ENCODE data around the gene EPHA1. TPM values are rescaled to one million over a fixed set of nuclear protein-coding genes. Genes with fewer than 3 reads are reported as not detected.

Gene EPHA1
- total and polyA plus RNA-seq, 12 donors, result 0.07 to 1.3 (median 0.46) TPM; not detected in 3

DNA sequence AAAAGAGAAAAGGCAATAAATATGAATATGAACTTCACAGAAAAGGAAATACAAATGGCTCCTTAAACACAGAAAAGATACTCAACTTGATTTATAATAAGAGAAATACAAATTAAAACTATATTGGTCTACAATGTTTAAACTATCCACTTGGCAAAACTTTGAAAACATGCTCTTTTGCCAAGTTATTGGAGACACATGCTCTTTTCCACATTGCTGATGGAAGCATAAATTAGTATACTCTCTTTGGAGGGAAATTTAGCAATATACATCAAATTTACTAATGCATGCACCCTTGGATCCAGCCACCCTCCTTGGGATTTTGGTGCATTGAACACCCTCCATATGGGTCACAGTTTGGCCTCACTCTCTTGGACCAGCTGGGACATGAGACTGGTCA is 42.5 kb upstream of the EPHA1 start:
- intact Hi-C loops (cut with DNase I), result no loop called here
- no peak for DNase-seq
- Histone ChIP-seq H3K4me1 (replicated peaks in 1 of 2) (no peaks in the 10 kb centered on the region), H3K27ac (no peak overlapping the region), H3K27me3 (peaks cover 13% of the 10 kb centered on the region), H3K36me3 (replicated peaks in 1 of 2) (no peaks in the 10 kb centered on the region), H3K4me3 (no peak overlapping the region), H3K9me3 (replicated peaks in 1 of 3) (no peaks in the 10 kb centered on the region)
- TF ChIP-seq POLR2A (IDR thresholded peaks at IDR 0.05), result no peak
- TF ChIP-seq, protein P1, sequence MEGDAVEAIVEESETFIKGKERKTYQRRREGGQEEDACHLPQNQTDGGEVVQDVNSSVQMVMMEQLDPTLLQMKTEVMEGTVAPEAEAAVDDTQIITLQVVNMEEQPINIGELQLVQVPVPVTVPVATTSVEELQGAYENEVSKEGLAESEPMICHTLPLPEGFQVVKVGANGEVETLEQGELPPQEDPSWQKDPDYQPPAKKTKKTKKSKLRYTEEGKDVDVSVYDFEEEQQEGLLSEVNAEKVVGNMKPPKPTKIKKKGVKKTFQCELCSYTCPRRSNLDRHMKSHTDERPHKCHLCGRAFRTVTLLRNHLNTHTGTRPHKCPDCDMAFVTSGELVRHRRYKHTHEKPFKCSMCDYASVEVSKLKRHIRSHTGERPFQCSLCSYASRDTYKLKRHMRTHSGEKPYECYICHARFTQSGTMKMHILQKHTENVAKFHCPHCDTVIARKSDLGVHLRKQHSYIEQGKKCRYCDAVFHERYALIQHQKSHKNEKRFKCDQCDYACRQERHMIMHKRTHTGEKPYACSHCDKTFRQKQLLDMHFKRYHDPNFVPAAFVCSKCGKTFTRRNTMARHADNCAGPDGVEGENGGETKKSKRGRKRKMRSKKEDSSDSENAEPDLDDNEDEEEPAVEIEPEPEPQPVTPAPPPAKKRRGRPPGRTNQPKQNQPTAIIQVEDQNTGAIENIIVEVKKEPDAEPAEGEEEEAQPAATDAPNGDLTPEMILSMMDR (IDR thresholded peaks at IDR 0.05), result no peak

DNA sequence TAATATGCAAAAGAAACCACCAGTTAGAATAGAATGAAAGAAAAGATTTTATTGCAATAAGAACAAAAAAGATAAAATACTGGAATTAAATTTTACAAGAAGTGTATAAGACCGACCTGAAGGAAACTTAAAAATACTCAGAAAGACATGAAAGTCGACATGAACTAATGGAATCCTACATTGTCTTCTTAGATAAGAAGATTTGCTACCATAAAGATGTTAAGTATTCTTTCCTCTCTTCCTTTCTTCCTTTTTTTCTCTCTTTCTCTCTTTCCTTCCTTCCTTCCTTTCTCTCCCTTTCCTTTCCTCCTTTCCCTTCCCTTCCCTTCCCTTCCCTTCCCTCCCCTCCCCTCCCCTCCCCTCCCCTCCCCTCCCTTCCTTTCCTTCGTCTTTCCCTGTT is 41.1 kb upstream of the EPHA1 start:
- no peak for DNase-seq
- H3K4me3 ChIP-seq, result no peak overlapping the region
- 70 to 87% (median 74%) methylated on average over 2 to 3 of the region's 3 CpGs for WGBS, 4 donors
- H3K27me3 ChIP-seq, result peaks cover 15% of the 10 kb centered on the region
- H3K27ac ChIP-seq, result no peak overlapping the region
- H3K36me3 ChIP-seq (replicated peaks in 1 of 2), result no peaks in the 10 kb centered on the region
- no peaks in the 10 kb centered on the region for H3K4me1 ChIP-seq (replicated peaks in 1 of 2)
- H3K9me3 ChIP-seq (replicated peaks in 1 of 3), result no peaks in the 10 kb centered on the region
- TF ChIP-seq, protein P1 (IDR thresholded peaks at IDR 0.05), result no peak
- no peak for TF ChIP-seq POLR2A (IDR thresholded peaks at IDR 0.05)
- intact Hi-C loops (cut with DNase I), result no loop called here

DNA sequence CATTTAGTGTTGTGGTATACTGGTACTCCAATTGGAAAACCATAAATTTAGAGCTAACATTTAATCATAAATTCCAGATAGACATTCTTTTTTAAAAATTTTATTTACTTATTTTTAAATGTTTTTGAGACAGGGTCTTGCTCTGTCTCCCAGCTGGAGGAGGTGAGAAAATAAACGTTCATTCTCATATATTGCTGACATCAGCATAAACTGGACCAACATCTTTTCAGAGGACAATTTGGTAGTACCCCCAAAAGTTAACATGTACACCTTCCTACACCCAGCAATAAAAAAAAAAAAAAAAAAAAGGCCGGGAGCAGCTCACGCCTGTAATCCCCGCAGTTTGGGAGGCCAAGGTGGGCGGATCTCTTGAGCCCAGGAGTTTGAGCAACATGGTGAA is 39.8 kb upstream of the EPHA1 start:
- no peak for DNase-seq
- Histone ChIP-seq H3K36me3 (replicated peaks in 1 of 2) (no peaks in the 10 kb centered on the region), H3K4me3 (no peak overlapping the region), H3K27me3 (peaks cover 15% of the 10 kb centered on the region), H3K9me3 (replicated peaks in 1 of 3) (no peaks in the 10 kb centered on the region), H3K4me1 (replicated peaks in 1 of 2) (no peaks in the 10 kb centered on the region), H3K27ac (no peak overlapping the region)
- intact Hi-C loops (cut with DNase I), result no loop called here
- TF ChIP-seq, protein P1 (IDR thresholded peaks at IDR 0.05), result no peak
- TF ChIP-seq POLR2A (IDR thresholded peaks at IDR 0.05), result no peak
- WGBS, 4 donors, result 84 to 88% (median 86%) methylated on average over 5 of the region's 5 CpGs

DNA sequence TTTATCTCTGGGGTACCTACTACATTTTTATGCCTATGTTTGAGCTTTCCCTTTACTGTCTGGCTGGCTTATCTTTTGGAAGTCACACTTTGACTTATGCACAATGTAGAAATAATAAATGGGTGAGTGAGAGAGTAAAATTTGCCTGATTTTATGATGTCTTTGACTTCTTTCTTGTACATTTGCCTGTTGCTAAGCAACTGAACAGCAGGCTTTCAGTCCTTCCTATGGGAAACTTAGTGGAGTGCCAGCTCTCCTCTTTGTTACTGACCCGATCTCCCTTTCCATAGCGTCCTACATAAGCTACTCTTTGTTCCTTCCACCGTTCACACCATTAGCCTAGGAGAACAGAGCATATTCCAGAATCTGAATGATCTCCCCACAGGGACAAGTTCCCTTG is 38.8 kb upstream of the EPHA1 start:
- no peak for TF ChIP-seq POLR2A (IDR thresholded peaks at IDR 0.05)
- TF ChIP-seq, protein P1 (IDR thresholded peaks at IDR 0.05), result no peak
- no peaks in the 10 kb centered on the region for H3K9me3 ChIP-seq (replicated peaks in 1 of 3)
- no peak for DNase-seq
- H3K4me3 ChIP-seq, result no peak overlapping the region
- H3K27me3 ChIP-seq, result peaks cover 15% of the 10 kb centered on the region
- intact Hi-C loops (cut with DNase I), result no loop called here
- WGBS, 4 donors, result 50 to 76% (median 65%) methylated on average over 3 of the region's 3 CpGs
- no peak overlapping the region for H3K27ac ChIP-seq
- no peaks in the 10 kb centered on the region for H3K4me1 ChIP-seq (replicated peaks in 1 of 2)
- no peaks in the 10 kb centered on the region for H3K36me3 ChIP-seq (replicated peaks in 1 of 2)

Measured in adrenal gland (tissue), 12 donors.